Measurements from ENCODE around the gene KIF20B. TPM values are rescaled to one million over a fixed set of nuclear protein-coding genes. Genes with fewer than 3 reads are reported as not detected.

The KIF20B gene, protein sequence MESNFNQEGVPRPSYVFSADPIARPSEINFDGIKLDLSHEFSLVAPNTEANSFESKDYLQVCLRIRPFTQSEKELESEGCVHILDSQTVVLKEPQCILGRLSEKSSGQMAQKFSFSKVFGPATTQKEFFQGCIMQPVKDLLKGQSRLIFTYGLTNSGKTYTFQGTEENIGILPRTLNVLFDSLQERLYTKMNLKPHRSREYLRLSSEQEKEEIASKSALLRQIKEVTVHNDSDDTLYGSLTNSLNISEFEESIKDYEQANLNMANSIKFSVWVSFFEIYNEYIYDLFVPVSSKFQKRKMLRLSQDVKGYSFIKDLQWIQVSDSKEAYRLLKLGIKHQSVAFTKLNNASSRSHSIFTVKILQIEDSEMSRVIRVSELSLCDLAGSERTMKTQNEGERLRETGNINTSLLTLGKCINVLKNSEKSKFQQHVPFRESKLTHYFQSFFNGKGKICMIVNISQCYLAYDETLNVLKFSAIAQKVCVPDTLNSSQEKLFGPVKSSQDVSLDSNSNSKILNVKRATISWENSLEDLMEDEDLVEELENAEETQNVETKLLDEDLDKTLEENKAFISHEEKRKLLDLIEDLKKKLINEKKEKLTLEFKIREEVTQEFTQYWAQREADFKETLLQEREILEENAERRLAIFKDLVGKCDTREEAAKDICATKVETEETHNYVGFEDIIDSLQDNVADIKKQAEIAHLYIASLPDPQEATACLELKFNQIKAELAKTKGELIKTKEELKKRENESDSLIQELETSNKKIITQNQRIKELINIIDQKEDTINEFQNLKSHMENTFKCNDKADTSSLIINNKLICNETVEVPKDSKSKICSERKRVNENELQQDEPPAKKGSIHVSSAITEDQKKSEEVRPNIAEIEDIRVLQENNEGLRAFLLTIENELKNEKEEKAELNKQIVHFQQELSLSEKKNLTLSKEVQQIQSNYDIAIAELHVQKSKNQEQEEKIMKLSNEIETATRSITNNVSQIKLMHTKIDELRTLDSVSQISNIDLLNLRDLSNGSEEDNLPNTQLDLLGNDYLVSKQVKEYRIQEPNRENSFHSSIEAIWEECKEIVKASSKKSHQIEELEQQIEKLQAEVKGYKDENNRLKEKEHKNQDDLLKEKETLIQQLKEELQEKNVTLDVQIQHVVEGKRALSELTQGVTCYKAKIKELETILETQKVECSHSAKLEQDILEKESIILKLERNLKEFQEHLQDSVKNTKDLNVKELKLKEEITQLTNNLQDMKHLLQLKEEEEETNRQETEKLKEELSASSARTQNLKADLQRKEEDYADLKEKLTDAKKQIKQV (N-terminal part only)
- total RNA-seq: 1 to 10 TPM; 3.3 to 5.6 (median 3.7) TPM

DNA sequence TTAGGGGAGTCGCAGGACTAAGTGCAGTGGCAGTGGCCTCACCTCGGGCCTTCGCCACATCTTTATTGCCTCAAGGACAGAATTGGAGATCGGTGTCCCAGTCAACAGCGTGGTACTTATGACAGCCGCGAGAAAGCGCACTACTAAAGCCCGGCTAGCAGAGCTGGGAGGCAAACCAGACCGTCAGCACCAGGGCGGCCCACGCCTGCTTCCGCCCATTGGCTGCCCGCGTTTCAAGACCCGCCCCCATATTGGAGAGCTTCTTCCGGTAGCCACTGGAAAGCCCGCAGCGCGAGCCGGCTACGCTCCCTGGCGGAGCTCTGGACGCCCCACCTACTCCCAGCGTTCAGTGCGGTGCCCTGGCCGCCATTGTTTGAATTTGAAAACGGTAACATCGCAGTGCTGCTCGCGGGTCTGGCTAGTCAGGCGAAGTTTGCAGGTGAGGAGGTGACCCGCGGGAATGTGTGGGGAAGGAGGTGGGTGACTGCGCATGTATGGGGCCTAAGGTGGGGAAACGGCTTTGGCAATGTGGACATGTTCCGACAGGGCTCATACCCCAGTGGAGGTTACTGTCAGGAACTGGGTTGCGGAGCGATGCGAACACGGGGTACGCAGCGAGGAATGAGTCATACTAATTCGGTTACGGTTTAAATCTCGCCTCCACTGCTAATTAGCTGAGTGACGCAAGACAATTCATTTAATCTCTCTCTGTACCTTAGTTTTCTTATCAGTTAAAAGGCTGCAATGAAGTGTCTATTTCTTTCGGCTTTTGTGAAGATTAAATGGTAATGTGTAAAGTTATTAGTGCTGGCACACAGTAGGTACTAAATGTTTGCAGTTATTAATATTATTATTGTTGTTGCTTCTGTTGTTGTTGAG lies at the start of gene KIF20B:
KIF20B (plus strand) TSS at position 349 of the 879 bp plus-strand sequence. CDS start 3,705 bp downstream, outside the sequence.
- TF ChIP-seq POLR2A (IDR thresholded peaks at IDR 0.05) (no peak), POLR2AphosphoS5 (IDR thresholded peaks at IDR 0.05) (peak; percentile 23 to 63 (median 48))
- TF ChIP-seq, protein P1, sequence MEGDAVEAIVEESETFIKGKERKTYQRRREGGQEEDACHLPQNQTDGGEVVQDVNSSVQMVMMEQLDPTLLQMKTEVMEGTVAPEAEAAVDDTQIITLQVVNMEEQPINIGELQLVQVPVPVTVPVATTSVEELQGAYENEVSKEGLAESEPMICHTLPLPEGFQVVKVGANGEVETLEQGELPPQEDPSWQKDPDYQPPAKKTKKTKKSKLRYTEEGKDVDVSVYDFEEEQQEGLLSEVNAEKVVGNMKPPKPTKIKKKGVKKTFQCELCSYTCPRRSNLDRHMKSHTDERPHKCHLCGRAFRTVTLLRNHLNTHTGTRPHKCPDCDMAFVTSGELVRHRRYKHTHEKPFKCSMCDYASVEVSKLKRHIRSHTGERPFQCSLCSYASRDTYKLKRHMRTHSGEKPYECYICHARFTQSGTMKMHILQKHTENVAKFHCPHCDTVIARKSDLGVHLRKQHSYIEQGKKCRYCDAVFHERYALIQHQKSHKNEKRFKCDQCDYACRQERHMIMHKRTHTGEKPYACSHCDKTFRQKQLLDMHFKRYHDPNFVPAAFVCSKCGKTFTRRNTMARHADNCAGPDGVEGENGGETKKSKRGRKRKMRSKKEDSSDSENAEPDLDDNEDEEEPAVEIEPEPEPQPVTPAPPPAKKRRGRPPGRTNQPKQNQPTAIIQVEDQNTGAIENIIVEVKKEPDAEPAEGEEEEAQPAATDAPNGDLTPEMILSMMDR (IDR thresholded peaks at IDR 0.05): peak in 2 of 3 donors; percentile 18 to 21
- Histone ChIP-seq H3K9me3 (no peaks in the 10 kb centered on the region), H3K4me3 (peak within 1 kb of the TSS; percentile 69 to 84 (median 74)), H3K4me1 (peaks cover 6% of the 10 kb centered on the region in 2 donors), H3K27me3 (no peaks in the 10 kb centered on the region), H3K27ac (peak within 1 kb of the TSS; percentile 77 to 90), H3K36me3 (no peaks in the 10 kb centered on the region)
- DNase-seq (ENCODE audit: low spot score in 2 of 2): peak; percentile 91
- intact Hi-C loops (cut with DNase I; ENCODE audit: low total_unique reads): no loop called here

DNA sequence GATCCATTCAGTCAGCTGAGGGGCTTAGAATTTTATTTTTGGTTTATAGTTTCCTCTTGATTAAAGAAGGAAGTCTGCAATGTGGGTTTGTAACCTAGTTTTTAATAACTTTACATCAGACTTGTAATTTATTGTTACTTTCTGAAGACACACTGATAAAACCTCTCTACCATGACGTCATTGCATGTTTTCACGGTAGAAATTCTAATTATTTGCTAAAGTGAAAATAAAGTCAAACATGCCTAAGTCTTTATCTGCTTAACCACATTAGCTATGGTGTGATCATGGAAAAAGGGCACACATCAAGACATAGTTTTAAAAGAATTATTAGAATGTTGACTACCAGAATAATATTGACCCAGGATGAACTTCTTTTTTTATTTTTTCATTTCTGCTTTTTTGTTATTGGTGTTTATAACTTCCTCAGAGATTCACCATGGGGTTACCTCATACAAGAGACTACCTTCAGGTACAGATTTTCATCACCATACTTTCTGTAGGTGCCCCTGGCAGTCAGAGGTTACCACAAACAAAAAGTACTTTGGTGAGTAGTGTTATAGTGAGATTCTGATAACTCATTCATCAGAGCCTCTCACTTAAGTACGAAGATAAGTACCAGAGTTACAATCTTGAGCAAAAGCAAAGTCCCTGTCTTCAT lies 49.3 kb upstream of the KIF20B start:
- peaks cover 4 to 6% of the 10 kb centered on the region in 2 donors for H3K9me3 ChIP-seq
- intact Hi-C loops (cut with DNase I; ENCODE audit: low total_unique reads): no loop called here

DNA sequence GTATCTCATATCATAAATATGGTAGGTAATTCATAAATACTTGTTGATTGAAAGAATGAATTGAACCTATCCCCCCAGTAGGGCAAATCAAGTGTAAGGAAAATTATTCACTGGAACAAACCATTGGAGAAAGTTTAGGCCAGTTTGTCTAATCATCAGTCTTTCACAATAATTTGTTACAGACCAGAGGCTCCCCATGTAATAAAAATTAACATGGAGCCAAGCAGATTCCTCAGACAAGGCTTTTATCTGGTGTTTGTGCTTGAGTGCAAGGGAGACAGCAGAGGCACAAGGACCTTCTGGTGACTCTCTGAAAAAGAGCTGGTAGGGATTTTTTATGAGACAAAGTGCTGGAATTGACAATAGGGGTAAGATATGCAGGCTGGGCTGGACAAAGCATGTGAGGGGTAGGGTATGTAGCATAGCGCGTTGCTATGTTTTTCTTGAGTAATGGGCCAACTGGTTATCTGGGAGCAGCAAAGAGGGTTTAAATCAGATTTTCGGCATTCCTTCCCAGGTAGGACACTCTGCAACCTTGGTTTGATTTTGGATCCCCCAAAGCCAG lies 48.5 kb upstream of the KIF20B start:
- intact Hi-C loops (cut with DNase I; ENCODE audit: low total_unique reads): no loop called here
- Histone ChIP-seq H3K4me1 (no peaks in the 10 kb centered on the region), H3K4me3 (no peak overlapping the region), H3K27me3 (no peaks in the 10 kb centered on the region), H3K27ac (no peak overlapping the region), H3K9me3 (peaks cover 4 to 6% of the 10 kb centered on the region in 2 donors), H3K36me3 (no peaks in the 10 kb centered on the region)
- TF ChIP-seq POLR2A (IDR thresholded peaks at IDR 0.05) (no peak), POLR2AphosphoS5 (IDR thresholded peaks at IDR 0.05) (no peak)
- TF ChIP-seq, protein P1 (IDR thresholded peaks at IDR 0.05): no peak
- DNase-seq (ENCODE audit: low spot score in 2 of 2): no peak

More for the DNA sequence above, 49.3 kb upstream of the KIF20B start:
- no peak for TF ChIP-seq POLR2A (IDR thresholded peaks at IDR 0.05)
- TF ChIP-seq POLR2AphosphoS5 (IDR thresholded peaks at IDR 0.05): no peak
- TF ChIP-seq, protein P1 (IDR thresholded peaks at IDR 0.05): no peak
- Histone ChIP-seq H3K27me3 (no peaks in the 10 kb centered on the region), H3K27ac (no peak overlapping the region), H3K36me3 (no peaks in the 10 kb centered on the region), H3K4me1 (no peaks in the 10 kb centered on the region), H3K4me3 (no peak overlapping the region)
- DNase-seq (ENCODE audit: low spot score in 2 of 2): no peak

DNA sequence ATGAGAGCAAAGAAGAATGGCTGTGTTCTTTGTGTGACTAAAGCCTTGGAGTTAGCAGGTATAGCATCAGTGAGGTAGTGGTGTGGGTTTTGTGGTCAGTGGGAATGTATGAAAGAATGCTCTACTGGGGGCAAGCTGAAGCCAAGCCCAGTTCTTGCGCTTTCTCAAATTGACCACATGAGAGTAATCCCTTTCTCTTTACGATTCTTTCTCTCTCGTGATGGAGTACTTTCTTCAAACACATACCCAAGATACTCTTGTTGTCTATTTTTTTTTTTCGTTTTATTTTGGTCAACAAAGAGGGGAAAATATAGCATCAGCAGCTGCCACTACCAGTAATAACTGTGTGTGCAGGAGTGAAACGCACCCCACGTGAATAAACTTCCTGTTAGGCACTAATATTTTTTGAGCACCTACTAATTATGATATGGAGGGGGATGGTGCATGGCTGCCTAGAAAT lies 48.0 kb upstream of the KIF20B start:
- H3K9me3 ChIP-seq: peaks cover 4 to 6% of the 10 kb centered on the region in 2 donors
- intact Hi-C loops (cut with DNase I; ENCODE audit: low total_unique reads): no loop called here
- H3K4me1 ChIP-seq: no peaks in the 10 kb centered on the region
- H3K4me3 ChIP-seq: no peak overlapping the region
- H3K36me3 ChIP-seq: no peaks in the 10 kb centered on the region
- DNase-seq (ENCODE audit: low spot score in 2 of 2): no peak
- TF ChIP-seq POLR2AphosphoS5 (IDR thresholded peaks at IDR 0.05): no peak
- TF ChIP-seq, protein P1 (IDR thresholded peaks at IDR 0.05): no peak
- TF ChIP-seq POLR2A (IDR thresholded peaks at IDR 0.05): no peak
- no peaks in the 10 kb centered on the region for H3K27me3 ChIP-seq
- no peak overlapping the region for H3K27ac ChIP-seq
